K562 (cell line): ENCODE data around the gene MSI1. TPM values are rescaled to one million over a fixed set of nuclear protein-coding genes. Genes with fewer than 3 reads are reported as not detected.

ENCODE experiments used
- ATAC-seq: fragments of 200-7000 bp; cut with Tn5 transposase; 3 replicates; pipeline ENCODE4 v1.9.1; 2020; ENCODE audit warnings: moderate library complexity
- BruUV-seq: library from RNA; stranded (reverse); fragments of 400-500 nt; replicated peaks from 2 replicates; lab custom pipeline; 2021; lab: Mats Ljungman, UMichigan
- CTCF ChIA-PET: fragments of 300-600 bp; formaldehyde crosslinking; extraction: SDS; loops from one replicate; lab custom pipeline; 2021; ENCODE audit warnings: low intra/inter-chr PET ratio; lab: Yijun Ruan, JAX
- POLR2A ChIA-PET: fragments of 300-600, 350-650 bp; sonication (Branson Sonifier 250); formaldehyde crosslinking; extraction: SDS; loops from one replicate; lab custom pipeline; 2021; ENCODE audit warnings: antibody characterized with exemption, inconsistent platforms; lab: Yijun Ruan, JAX
- DNase-seq, 4 experiments: peaks; one replicate each; pipeline versions ENCODE4 v3.0.0 to v3.0.0-alpha.2; 2011 to 2018; ENCODE audit warnings: low spot score in 3 of 4, mixed read lengths in 3 of 4; ENCODE audit errors: extremely low read depth in 1 of 4
- FAIRE-seq: peaks from 2 replicates; lab custom pipeline; 2011; peaks lifted over from hg19 to GRCh38; lab: Jason Lieb, UNC
- H2AFZ ChIP-seq: 2 replicates; pipeline ENCODE4 v1.6.0; 2011; ENCODE audit warnings: low read depth, low read length, control low read depth, inconsistent platforms
- H3K27ac ChIP-seq: fragments of 200-600 bp; 3 replicates; pipeline ENCODE4 v1.8.0; 2011; ENCODE audit warnings: low read depth, mild to moderate bottlenecking, control low read depth, inconsistent platforms, low read length, moderate library complexity, mixed read lengths; ENCODE audit errors: extremely low read depth
- H3K27me3 ChIP-seq, 2 experiments: fragments of 300-600 bp in 1 of 2; 2 replicates in 1 of 2; 3 replicates in 1 of 2; pipeline versions ENCODE4 v1.6.0 to v1.8.0; 2011; ENCODE audit warnings: inconsistent platforms in 2 of 2, low read length in 2 of 2, mild to moderate bottlenecking in 1 of 2, mixed read lengths in 1 of 2, moderate library complexity in 1 of 2; ENCODE audit not compliant: control insufficient read depth in 2 of 2, insufficient read depth in 2 of 2
- H3K36me3 ChIP-seq: fragments of 300-600 bp; 3 replicates; pipeline ENCODE4 v1.8.0; 2011; ENCODE audit warnings: mild to moderate bottlenecking, low read length, inconsistent platforms; ENCODE audit not compliant: control insufficient read depth, insufficient read depth
- H3K4me1 ChIP-seq, 2 experiments: fragments of 200-600 bp in 1 of 2; replicated peaks in 1 of 2; 2 replicates in 1 of 2; 3 replicates in 1 of 2; pipeline versions ENCODE4 v1.5.1 to v1.8.0; 2011; ENCODE audit warnings: inconsistent platforms in 2 of 2, low read length in 2 of 2, mild to moderate bottlenecking in 1 of 2, mixed read lengths in 1 of 2, moderate library complexity in 1 of 2; ENCODE audit not compliant: control insufficient read depth in 2 of 2, insufficient read depth in 2 of 2
- H3K4me2 ChIP-seq: 2 replicates; pipeline ENCODE4 v1.6.1; 2011; ENCODE audit warnings: low read length, control low read depth, inconsistent platforms, mixed read lengths; ENCODE audit not compliant: insufficient read depth
- H3K4me3 ChIP-seq: fragments of 200-600 bp; sonication (generic), shearing (Covaris generic); 2 replicates; pipeline ENCODE4 v1.5.1; 2016; ENCODE audit warnings: control low read depth, inconsistent platforms
- H3K79me2 ChIP-seq: fragments of 200-600 bp; 3 replicates; pipeline ENCODE4 v1.8.0; 2011; ENCODE audit warnings: low read length, inconsistent platforms; ENCODE audit not compliant: control insufficient read depth, insufficient read depth
- H3K9ac ChIP-seq, 2 experiments: 2 replicates each; pipeline versions ENCODE4 v1.6.0 to v1.6.1; 2011; ENCODE audit warnings: low read depth in 2 of 2, low read length in 2 of 2, control low read depth in 1 of 2, inconsistent platforms in 1 of 2, mild to moderate bottlenecking in 1 of 2, mixed read lengths in 1 of 2; ENCODE audit not compliant: insufficient read depth in 1 of 2
- H3K9me1 ChIP-seq: one replicate; pipeline ENCODE4 v1.6.0; 2011; ENCODE audit warnings: inconsistent platforms, mild to moderate bottlenecking, low read length, moderate library complexity; ENCODE audit not compliant: control insufficient read depth, insufficient read depth
- H3K9me3 ChIP-seq: replicated peaks from 2 replicates; pipeline ENCODE4 v1.5.1; 2011; ENCODE audit warnings: low read depth, low read length, inconsistent platforms; ENCODE audit not compliant: control insufficient read depth, insufficient read depth
- H4K20me1 ChIP-seq: replicated peaks from 2 replicates; pipeline ENCODE4 v1.6.1; 2011; ENCODE audit warnings: low read length, inconsistent platforms, mixed read lengths; ENCODE audit not compliant: control insufficient read depth, insufficient read depth
- FOXP1 ChIP-seq: sonication (generic); formaldehyde crosslinking; IDR thresholded peaks from 2 replicates; pipeline ENCODE4 v1.8.0; 2022; ENCODE audit warnings: mild to moderate bottlenecking, missing genetic modification reagents
- HNRNPL ChIP-seq: fragments of 200-400 bp; formaldehyde crosslinking; IDR thresholded peaks from 2 replicates; pipeline ENCODE4 v1.6.1; 2017; ENCODE audit warnings: low read depth, mild to moderate bottlenecking, low read length
- JUN ChIP-seq, 2 experiments: sonication (generic) in 1 of 2; formaldehyde crosslinking in 1 of 2; IDR thresholded peaks; 2 replicates each; pipeline versions ENCODE4 v1.6.1 to v1.8.0; 2012 to 2022; ENCODE audit warnings: borderline replicate concordance in 2 of 2, mild to moderate bottlenecking in 2 of 2, improper control_type of control experiment in 1 of 2, low read depth in 1 of 2, low read length in 1 of 2, missing genetic modification reagents in 1 of 2
- SIRT6 ChIP-seq: IDR thresholded peaks from one replicate; pipeline ENCODE4 v1.6.1; 2012; ENCODE audit warnings: low read depth, mild to moderate bottlenecking, control low read depth, inconsistent platforms, low read length, moderate library complexity
- SNRNP70 ChIP-seq: fragments of 200-400 bp; formaldehyde crosslinking; optimal IDR thresholded peaks from 2 replicates; pipeline ENCODE3; 2017; ENCODE audit warnings: low read depth, low read length
- TOE1 ChIP-seq, 2 experiments: fragments of 450-650 bp in 1 of 2; sonication (generic) in 1 of 2; formaldehyde crosslinking in 1 of 2; IDR thresholded peaks; 2 replicates each; pipeline versions ENCODE4 v1.7.1 to v1.8.0; 2016 to 2022; ENCODE audit warnings: borderline replicate concordance in 2 of 2, mild to moderate bottlenecking in 2 of 2, antibody characterized with exemption in 1 of 2, inconsistent platforms in 1 of 2, low read depth in 1 of 2, missing genetic modification reagents in 1 of 2, moderate library complexity in 1 of 2
- WGBS: fragments of 100-300 bp; shearing (Covaris generic); methylation state at CpG from one replicate; pipeline ENCODE4 v1.1.6; 2016; ENCODE audit warnings: low coverage, mixed read lengths; ENCODE audit not compliant: insufficient coverage; ENCODE audit errors: missing lambda C conversion rate; 5-methylcytosine and 5-hydroxymethylcytosine counted together
- in situ Hi-C: fragments of 300-500 bp; cut with MboI; formaldehyde crosslinking; loops from 4 replicates; pipeline ENCODE4 v1.15.0; 2018; ENCODE audit warnings: inconsistent platforms, mixed read lengths
- intact Hi-C: fragments of 100-400 bp; cut with micrococcal nuclease; formaldehyde crosslinking; loops from 2 replicates; pipeline ENCODE4 v1.14.2; 2022
- polyA plus RNA-seq, 8 experiments: library from polyadenylated mRNA; depleted of rRNA in 4 of 8; stranded (reverse) in 5 of 8; unstranded in 3 of 8; fragments of >200 nt; fragmentation: Nextera tagmentation in 2 of 8; fragmentation: Illumina TruSeq in 1 of 8; extraction: Ambion mirVana in 2 of 8; extraction: Trizol in 1 of 8; gene quantifications; 2 replicates each; pipeline versions ENCODE4 v1.2.1 to v1.2.3, GENCODE V29; 2011 to 2014; ENCODE audit warnings: inconsistent platforms in 1 of 8, missing spikeins in 1 of 8
- total RNA-seq, 7 experiments: library from RNA; depleted of rRNA in 6 of 7; stranded (reverse); fragments of >200 nt in 6 of 7; fragmentation: Illumina TruSeq in 2 of 7; extraction: Trizol in 2 of 7; gene quantifications; 2 replicates each; pipeline versions ENCODE4 v1.2.1 to v1.2.3, GENCODE V29; 2011 to 2021; ENCODE audit warnings: low replicate concordance in 1 of 7

MSI1 gene
- total and polyA plus RNA-seq, 9 of the 15 experiments (the other 6 are each of a cell fraction or from before 2014, with no cell fraction given), result 0.16 TPM; not detected in 8

DNA sequence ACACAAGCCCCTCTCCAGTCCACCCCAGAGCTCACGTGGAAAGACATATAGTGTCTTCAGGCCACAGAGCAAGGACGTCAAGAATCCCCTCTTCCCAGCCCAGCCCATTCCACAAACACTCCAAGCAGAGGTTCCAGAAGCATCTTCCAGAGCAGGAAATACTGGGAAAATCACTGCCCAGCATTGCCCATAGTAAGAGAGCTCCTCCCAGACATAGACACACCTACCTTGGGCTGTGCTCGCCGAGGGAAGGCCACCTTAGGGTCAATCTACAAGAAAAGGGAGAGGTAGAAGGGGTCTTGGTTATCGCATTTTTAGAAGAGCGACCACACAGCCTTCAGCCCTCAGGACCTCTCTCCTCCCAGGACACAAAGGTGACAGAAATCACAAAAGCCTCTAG, 4.5 kb downstream of the MSI1 start:
- intact Hi-C loops, result no loop called here
- no peak overlapping the region for H3K4me2 ChIP-seq
- TF ChIP-seq SIRT6 (no peak), TOE1 (IDR thresholded peaks at IDR 0.05; ENCODE audit: borderline replicate concordance) (no peak), TOE1 (CRISPR knock-in tag; IDR thresholded peaks at IDR 0.05; ENCODE audit: borderline replicate concordance, low read depth) (no peak), JUN (IDR thresholded peaks at IDR 0.05; ENCODE audit: borderline replicate concordance, low read depth, low read length) (no peak), JUN (CRISPR knock-in tag; IDR thresholded peaks at IDR 0.05; ENCODE audit: borderline replicate concordance) (no peak), HNRNPL (no peak), SNRNP70 (no peak), FOXP1 (CRISPR knock-in tag) (no peak)
- peaks cover 23% of the 10 kb centered on the region for H4K20me1 ChIP-seq
- in situ Hi-C loops, result no loop called here
- CTCF ChIA-PET, result no interaction called here
- H3K79me2 ChIP-seq, result no peaks in the 10 kb centered on the region
- H3K4me1 ChIP-seq, result peaks cover 0 to 27% of the 10 kb centered on the region in 2 experiments; a peak in 2 of 5 replicates
- no peak overlapping the region for H2AFZ ChIP-seq
- H3K9me3 ChIP-seq, result no peaks in the 10 kb centered on the region
- no peaks in the 10 kb centered on the region for H3K36me3 ChIP-seq
- H3K4me3 ChIP-seq, result no peak overlapping the region
- POLR2A ChIA-PET, result interaction anchor here (0.6 to 1.5 kb wide), 4 partner anchors 11 to 100 kb away, joined by 3 read pairs; partner anchors contain the start of gene RNU4-2
- 19% methylated on average over 6 of the region's 6 CpGs for WGBS
- ATAC-seq, result no peak
- no peak for DNase-seq
- peaks cover 43 to 72% of the 10 kb centered on the region in 2 experiments; a peak in 4 of 5 replicates for H3K27me3 ChIP-seq
- H3K9me1 ChIP-seq, result peaks cover 3% of the 10 kb centered on the region
- no TSS peak for BruUV-seq
- H3K27ac ChIP-seq, result no peak overlapping the region
- FAIRE-seq, result no peak
- no peak overlapping the region for H3K9ac ChIP-seq
